Retinal pigment epithelial cell (primary cell): ENCODE data around the gene TPSAB1.

Experiments
- DNase-seq: peaks from one replicate; pipeline ENCODE4 v3.0.0-alpha.2; 2010; ENCODE audit warnings: low read depth
- H3K4me3 ChIP-seq: 2 replicates; pipeline ENCODE4 v1.5.1; 2011; ENCODE audit warnings: mild to moderate bottlenecking, low read length, control low read depth, moderate library complexity
- CTCF ChIP-seq: conservative IDR thresholded peaks from 2 replicates; pipeline ENCODE4 v1.5.1; 2011; ENCODE audit warnings: low read depth, low read length, control low read depth, inconsistent platforms

TPSAB1 gene

GRCh38 chr16:1260101-1260680 is 19.7 kb downstream of the TPSAB1 start:
- TF ChIP-seq CTCF = no peak
- H3K4me3 ChIP-seq = no peak overlapping the region
- DNase-seq = no peak

GRCh38 chr16:1261131-1261892 is 20.8 kb downstream of the TPSAB1 start:
- no peak for TF ChIP-seq CTCF
- no peak for DNase-seq
- no peak overlapping the region for H3K4me3 ChIP-seq

GRCh38 chr16:1262210-1262845 is 21.8 kb downstream of the TPSAB1 start:
- H3K4me3 ChIP-seq = no peak overlapping the region
- TF ChIP-seq CTCF = no peak
- DNase-seq = no peak

- DNase-seq = no peak
- no peak for TF ChIP-seq CTCF
- no peak overlapping the region for H3K4me3 ChIP-seq
Measured at GRCh38 chr16:1262846-1263221, 22.3 kb downstream of the TPSAB1 start.

- no peak overlapping the region for H3K4me3 ChIP-seq
- DNase-seq = no peak
- TF ChIP-seq CTCF = no peak
Measured at GRCh38 chr16:1263591-1264344, 23.3 kb downstream of the TPSAB1 start.

- H3K4me3 ChIP-seq = no peak overlapping the region
- TF ChIP-seq CTCF = no peak
- DNase-seq = no peak
Measured at GRCh38 chr16:1264345-1265089, 24.0 kb downstream of the TPSAB1 start.
